ENCODE measurements around the gene LINGO3.

Gene LINGO3

DNA sequence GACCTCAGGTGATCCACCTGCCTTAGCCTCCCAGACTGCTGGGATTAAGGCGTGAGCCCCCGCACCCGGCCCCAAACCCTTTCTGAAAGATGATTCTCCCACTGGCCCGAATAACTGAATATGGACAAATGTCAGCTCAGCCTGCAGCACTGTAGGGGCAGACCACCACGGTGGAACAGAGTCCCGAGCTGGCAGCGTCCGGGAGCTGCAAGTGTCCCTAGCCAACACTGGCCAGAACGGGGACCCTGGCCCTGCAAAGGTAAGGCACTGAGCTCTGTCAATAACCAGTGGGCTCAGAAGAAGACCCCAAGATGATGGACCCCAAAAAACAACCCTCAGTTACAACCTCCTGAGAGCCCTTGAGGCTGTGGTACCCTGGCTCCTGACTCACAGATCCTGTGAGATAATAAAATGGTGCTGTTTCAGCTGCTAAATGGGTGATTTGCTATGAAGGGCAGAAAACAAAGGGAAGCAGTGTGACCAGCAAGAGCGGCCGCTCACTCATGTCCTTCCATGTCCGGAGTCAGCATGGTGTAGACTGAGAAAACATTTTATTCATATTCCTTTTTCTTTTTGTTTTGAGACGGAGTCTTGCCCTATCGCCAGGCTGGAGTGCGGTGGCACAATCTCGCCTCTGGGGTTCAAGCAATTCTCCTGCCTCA, 18.9 kb upstream of the LINGO3 start:
- DNase-seq = no peak

DNA sequence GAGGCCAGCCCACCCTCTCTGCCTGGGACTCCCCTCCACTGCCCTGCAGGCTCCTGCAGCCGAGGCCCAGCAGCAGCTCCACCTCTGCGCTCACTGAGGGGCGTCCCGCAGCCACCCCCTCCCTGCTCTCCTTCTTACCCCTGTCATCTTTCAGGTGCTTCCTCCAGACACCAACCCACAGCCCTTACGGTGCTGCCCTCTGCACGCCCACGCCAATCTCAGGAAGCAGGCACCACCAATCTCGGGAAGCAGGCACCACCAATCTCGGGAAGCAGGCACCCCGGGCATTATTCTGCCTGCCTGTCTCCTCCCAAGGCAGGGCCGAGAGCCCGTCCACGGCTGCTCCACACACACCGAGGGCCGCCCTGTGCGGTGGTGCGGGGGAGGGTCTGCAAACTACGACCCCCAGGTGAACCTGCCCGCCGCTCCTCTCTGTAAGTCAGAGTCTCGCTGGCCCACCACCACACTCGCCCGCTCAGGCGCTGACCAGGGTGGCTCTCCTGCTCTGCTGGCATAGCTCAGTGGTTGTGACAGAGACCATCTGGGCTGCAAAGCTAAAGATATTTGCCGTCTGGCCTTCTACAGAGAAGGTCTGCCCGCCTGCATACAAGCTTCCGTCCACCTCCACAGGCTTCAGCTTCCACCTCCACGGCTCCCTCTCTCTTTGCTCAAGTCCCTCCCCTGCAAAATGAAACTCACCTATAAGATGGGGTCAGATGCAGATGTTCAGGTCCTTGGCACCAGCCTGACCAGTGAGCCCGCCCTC, 17.5 kb upstream of the LINGO3 start:
- DNase-seq = no peak

DNA sequence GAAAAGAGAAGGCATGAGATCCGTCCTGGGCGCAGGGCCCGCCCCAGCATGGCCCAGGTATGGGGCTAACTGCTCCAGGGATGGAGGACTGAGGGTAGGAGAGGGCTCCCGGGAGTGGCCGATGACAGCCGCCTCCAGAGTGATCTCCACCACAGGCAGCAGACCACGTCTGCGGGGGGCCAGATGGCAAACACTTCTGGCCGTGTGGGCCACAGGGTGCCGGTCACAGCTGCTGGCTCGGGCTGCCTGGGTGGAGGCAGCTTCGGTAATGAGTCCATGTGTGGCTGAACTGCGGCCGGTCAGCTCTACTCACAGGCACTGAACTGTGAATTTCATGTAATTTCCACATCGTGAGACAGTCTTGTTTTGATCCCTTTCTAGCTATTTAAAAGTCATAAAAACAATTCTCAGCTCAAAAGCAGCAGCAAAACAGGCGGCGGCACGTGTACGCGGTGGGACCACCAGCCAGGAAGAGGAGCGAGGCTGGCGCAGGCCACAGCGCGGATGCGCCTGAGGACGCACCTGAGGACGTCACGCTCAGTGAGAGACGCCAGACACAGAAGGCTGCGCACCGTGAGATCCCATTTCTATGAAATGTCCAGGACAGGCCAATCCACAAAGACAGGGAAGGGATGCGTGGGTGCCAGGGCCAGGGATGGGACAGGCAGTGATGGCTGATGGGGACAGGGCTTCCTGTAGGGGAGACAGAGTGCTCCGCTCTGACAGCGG, 16.4 kb upstream of the LINGO3 start:
- DNase-seq = no peak

DNA sequence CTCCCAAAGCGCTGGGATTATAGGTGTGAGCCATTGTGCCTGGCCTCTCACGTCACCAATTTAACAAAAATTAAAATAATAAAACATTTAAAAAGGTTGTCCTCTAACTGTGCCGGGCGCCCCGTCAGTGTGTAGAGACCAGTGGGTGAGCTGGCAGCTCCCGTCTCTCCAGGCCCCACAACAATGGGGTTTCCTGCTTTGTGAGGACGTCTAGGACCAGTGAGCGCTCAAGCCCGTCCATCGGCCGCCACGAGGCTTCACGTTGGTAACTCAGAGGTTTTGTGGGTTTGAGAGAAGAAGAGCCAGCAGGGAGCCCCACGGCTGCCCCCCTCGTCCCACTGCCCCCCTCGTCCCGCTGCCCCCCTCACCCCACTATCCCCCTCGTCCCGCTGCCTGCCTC, 15.8 kb upstream of the LINGO3 start:
- DNase-seq = no peak

DNA sequence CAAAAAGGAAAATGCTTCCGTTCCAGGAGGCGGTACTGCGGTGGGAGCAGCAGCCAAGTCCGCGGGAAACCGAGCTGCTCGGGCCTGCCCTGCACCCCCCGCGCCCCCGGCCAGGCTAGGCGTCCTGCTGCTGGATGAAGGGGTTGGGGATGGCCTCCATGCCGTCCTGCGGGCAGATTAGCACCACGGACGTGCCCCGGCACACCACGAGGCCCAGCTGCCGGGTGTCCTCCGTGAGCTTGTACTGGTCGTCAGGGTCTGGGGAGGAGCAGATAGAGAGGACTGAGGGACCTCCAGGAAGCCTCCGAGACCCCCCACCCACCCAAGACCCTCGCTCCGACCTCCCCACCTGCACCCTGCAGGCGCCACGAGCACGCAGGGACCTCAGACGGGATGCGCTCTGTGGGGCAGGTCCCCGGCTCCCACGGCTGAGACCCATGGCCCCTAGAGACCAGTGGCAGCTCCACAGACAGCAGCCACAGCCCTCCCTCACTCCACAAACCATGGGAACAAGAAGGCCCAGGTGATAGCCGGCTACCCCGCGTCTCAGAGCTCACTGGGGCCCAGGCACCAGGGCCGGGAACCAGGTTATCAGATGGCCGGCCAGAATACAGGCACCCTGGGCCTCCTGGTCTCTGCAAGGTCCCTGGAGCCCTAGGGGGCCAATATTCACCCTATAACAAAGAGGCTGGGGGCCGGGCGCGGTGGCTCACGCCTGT, 13.8 kb upstream of the LINGO3 start:
- DNase-seq = no peak

DNA sequence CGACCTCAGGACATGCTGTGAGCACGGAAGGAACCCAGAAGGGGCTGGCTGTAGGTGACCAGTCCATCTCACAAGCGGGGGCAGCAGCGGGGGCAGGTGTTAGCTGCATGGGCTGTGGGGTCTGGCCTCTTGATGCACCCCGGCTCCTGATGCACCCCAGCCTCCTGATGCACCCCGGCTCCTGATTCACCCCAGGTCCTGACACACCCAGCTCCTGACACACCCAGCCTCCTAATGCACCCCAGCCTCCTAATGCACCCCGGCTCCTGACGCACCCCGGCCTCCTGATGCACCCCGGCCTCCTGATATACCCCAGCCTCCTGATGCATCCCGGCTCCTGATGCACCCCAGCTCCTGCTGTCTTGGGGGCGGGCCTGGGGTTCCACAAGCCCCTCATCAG, 13.0 kb upstream of the LINGO3 start:
- DNase-seq = no peak

DNA sequence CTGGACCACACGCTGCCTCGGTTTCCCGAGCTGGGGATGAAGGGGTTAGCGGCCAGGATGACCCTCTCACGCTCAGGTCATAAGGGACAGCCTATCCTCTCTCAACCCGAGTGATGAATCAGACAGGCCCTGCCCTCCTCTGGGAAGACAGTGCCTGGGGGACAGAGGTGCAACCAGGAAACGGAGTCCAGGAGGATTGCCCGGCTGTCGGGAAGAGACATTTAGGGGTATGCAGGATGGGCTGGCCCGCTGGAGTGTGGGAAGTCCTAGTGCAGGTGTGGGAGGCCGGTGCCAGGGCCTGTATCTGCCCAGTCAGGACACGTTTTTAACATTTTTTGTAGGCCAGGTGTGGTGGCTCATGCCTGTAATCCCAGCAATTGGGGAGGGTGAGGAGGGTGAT, 12.1 kb upstream of the LINGO3 start:
- DNase-seq = no peak

DNA sequence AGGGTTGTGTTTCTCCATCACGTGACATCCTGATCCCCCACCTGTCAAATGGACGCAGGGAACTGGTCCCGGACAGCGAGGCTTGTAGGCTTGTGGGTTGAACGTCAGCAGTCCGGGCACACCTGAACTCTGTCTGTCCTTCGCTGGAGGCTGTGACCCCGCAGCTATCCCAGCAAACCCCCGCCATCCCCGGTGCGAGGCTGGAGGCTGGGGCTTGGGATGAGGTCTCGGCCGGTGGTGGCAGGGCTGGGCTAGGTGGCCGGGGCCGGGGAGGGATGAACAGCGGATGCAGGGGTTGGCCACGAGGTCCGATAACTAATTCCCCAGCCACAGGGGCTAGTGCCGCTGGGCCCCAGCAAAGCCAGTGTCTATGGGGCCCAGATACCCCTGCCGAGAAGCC, 11.6 kb upstream of the LINGO3 start:
- DNase-seq = no peak

DNA sequence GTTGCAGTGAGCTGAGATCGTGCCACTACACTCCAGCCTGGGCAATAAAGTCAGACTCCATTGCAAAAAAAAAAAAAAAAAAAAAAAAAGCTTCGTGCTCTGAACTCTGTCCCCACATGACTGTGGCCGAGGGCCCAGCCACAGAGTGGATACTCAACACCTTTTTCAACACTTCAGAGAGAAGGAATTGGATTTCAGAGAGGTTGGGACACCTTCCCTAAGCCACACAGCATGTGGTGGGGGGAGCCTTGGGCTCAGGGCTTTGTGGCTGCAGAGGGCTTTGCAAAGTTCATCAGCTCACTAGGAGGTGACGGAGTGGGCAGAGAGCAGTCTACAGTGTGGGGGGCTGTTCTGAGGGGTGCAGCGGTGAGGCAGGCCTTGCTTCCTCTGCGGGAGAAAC, 11.0 kb upstream of the LINGO3 start:
- DNase-seq = no peak

DNA sequence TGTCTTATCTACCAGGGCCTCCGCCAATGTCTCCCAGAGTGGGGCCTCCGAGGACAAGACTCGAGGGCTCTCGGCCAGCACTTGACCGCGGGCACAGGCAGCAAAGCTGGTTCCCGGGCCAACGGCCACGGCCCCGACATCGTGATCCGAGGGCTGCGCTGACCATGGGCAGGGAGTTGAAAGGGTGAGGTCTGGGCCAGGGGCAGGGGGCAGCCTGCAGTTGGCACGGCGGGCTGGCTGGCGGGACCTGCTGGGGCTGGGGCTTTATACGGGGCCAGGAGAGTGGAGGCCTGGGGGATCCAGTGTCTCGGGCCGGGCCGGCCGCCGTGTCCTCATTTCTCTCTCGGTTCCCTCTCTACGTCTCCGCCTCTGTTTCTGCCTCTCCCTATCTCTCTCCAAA, 9.8 kb upstream of the LINGO3 start:
- DNase-seq = no peak

DNA sequence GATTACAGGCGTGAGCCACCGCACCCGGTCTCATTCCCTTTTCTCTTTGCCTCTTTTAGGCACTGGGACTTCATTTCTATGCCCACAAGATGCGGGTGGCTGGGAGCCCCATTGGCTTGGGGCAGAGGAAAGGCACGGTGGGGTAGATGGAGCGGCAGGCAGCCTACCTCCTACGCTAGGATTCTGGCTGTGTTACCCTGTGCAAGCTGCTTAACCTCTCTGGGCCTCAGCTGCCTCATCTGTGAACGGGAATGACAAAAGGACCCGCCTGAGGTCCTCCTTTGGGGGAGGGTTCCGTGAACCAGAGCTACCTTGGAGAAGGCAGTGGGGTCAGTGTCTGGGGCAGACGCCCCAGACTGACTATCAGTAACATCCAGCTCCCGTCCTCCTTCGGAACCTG, 9.3 kb upstream of the LINGO3 start:
- DNase-seq = no peak

DNA sequence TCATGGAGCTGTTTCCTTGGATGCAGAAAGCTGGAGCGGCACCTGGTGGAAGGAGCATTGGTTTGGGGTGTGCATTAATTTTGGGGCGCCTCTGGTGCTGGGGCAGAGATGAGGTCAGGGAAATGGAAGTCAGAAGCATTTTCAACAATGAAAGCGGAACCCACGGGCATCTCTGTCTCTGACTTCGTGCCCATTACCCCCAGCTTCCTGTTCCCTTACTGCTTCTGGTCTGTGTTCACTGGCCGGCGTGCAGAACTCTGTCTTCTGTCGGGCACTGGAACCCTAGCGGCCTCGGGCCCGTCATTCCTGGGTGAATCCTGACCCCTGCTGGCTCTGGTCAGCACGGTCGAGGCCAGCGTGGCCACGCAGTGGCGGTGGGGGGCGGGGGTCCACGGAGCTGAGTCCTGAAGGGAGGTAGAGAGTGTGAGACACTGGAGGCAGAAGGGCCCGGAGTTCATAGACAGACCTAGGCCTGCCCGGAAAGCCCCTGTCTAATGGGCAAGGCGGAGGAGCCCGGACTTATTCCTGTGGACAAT, 7.9 kb upstream of the LINGO3 start:
- no peak for DNase-seq

DNA sequence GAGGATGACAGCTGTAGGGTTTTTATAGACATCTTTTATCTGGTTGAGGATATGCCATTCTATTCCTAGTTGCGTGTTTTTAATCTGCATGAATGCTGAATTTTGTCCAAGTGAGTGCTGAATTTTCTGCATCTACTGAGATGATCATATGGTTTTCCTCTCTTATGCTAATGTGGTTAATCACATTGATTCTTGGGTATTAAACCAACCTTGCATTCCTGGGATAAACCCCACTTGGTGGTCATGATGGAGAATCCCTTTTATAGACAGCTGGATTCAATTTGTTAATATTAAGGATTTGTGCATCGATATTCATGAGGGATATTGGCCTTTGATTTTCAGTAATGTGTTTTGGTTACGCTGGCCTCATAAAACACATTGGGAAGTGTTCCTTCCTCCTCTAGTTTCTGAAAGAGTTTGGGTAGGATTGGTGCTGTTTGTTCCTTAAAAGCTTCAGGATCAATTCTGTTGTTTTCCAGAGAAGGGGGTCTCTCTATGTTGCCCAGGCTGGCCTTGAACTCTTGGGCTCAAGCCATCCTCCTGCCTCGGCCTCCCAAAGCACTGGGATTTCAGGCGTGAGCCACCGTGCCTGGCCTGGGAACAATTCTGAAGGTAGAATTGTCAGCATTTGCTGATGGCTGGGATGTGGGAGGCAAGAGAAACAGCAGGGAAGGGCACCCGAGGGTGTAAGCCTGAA, 7.3 kb upstream of the LINGO3 start:
- DNase-seq = no peak

DNA sequence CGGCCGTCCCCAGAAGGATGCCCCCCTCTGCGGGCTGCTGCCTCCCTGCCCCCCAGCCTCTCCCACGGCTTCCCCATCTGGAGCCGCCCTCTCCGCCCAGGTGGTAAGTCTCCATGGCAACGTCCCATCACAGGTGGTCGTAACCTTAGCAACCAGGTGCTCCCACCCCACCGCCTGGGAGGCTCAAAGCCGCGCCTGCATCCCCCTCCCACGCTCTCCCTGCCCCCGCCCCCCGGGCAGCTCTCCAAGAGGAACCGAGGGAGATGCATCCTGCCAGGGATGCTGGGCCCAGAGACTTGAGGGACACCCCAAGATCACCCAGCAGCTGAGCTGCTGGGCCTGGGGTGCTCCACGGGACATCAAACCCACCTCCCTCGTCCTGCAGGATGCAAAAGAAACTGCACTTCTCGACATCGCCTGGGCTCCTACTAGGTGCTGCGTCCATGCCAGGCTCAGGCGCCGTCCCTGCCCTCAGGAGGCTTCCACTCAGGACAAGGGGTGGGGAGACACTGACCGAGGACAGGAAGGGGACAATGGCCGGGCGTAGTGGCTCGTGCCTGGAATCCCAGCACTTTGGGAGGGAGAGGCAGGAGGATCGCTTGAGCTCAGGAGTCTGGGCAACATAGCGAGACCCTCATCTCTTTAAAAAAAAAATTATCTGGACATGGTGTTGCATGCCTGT, 5.0 kb upstream of the LINGO3 start:
- DNase-seq = no peak

DNA sequence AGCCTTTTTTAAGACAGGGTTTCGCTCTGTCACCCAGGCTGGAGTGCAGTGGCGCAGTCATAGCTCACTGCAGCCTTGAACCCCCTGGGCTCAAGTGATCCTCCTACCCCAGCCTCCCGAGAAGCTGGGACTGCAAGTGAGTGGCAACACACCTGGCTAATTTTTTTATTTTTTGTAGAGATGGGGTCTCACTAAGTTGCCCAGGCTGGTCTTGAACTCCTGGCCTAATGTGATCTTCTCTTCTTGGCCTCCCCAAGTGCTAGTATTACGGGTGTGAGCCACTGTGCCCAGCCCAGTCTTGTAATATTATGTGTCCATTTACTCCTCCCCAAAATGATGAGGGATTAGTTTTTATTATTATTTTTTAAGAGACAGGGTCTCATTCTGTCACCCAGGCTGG, 3.1 kb upstream of the LINGO3 start:
- no peak for DNase-seq

DNA sequence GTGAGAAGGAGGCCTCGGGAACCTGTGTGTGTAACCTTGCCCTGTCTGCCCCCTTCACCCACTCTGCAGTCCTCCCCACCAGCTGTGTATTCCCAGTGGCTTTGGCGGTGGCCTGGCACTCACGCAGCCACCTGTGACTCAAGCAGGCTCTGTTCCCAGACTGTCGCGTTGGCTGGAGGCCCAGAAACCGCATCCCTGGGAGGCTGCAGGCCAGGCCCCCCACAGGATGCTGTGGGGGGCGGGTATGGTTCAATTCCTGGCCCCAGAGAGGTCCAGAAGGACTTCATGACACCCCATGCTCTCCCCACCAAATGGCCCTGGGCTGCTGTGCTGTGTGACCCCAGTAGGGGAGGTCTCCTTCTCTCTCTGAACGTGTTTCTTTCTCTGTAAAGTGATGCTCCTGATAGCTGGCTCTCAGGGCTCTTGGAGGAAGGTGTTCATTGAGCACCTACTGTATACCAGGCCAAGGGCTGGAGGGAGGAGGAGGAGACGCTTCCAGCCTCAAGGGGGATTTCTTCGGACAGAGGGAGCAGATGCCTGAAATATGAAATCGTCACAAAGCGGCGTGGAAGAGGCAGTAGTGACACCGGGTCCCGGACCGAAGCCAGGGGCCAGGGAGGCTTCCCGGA, 1.9 kb upstream of the LINGO3 start:
- no peak for DNase-seq

DNA sequence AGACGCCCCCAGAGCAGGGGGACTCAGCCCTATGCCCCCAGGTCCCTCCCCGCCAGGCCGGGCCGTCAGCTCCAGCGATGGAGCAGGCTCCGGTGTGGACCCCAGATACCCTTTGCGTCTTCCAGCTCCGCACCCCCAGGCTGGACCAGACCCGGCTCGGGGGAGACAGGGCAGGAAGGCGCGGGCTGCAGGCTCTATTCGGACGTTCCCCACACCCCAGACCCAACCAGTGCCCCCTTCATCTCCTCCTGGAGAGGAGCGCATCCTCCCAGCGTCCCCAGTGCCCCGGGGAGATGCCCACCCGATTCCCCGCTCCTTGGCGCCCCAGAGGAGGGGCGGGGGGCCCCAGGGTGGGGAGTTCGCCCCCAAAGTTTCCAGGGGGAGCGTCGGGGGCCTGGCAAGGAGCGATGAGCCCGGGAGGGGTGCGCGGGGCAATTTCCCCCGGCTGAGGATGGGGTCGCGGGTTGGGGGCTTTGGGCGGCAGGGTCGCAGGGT, 389 bp downstream of the LINGO3 start:
- DNase-seq = no peak

DNA sequence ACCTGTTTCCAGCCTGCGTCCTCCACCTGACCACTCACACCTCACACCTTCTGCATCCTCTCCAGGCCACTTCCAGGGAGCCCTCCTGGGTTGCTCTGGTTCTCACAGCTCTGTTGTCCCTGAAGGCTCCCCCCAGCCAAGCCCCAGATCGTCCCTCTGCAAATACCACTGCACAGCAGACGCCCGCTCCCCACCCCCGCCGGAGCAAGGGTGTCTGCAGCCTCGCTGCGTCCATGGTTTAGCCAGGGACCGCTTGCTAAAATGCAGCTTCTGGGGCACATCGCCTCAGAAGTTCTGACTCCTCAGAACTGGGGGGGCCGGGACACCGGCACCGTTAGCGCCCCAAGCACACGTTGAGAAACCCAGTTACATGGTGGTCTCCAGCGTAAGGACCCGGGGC, 983 bp downstream of the LINGO3 start:
- no peak for DNase-seq

DNA sequence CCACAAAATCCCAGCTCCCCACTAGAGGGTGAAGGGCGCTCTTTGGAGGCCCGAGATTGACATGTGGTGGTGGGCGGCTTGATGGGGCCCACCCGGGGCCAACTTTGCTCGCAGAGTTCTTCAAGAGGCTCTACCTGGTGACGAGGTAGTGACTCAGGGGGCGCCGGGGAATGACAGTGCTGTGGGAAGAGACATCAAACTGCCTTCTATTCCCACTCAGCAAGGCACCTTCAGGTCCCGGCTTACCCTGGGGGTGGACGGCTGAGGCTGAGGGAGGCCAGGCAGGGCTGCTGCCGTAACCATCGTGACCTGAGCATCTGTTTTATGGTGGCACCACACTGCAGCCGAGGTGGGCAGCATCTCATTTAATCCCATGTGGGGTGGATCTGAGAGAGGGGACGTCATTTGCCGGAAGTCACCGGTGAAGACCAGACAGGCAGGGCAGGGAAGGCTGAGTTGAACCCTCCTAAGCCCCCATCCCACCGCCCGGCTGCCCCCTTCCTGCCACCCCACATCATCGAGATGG, 1.6 kb downstream of the LINGO3 start:
- no peak for DNase-seq

DNA sequence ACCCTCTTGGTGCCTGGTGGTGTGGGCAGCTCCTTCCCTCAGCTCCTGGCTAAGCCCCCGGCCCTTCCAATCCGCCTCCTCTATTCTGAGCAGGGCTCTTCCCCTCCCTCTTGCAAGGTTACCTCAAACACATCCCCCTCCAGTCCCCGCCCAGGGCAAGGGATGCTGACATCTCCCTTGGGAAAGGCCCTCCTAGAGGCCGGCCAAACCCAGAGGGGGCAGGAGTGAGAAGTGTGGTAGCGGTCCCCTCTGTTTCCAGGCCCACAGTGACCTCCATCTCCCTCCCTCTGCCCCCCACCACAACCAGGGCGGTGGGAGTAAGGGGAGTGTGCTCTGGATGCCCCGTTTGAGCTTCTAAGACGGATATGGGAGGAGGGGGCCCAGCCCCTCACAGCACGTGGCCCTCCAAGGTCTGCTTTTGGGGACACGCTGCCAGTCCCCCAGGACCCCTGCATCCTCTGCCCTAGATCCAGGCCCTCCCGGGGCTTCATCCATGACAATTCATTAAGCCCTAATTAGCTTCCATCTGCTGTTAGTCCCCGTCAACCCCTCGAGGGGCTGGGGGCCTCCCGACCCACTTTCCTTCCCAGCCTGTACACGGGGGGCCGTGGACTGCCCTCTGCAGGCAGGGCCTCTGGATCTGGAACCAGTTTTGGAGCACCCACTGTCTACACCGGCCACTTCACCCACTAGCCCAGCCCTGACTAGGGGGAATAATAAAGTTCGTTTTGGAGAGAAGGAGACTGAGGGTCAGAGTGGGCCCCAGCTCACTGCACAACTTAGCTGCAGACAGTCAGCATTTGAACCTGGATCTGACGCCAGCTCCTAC, 2.3 kb downstream of the LINGO3 start:
- DNase-seq = no peak
